Measurements from ENCODE around the gene FREM3. TPM values are rescaled to one million over a fixed set of nuclear protein-coding genes. Genes with fewer than 3 reads are reported as not detected.
A peak's percentile ranks its signal among the peaks of the same experiment; 100 is the strongest.

Gene FREM3
- total and polyA plus RNA-seq, 12 donors: 0.01 to 0.25 (median 0.05) TPM; not detected in 6

- intact Hi-C loops (cut with DNase I): no loop called here
These were observed 114.4 kb downstream of the FREM3 start for GRCh38 chr4:143586080-143586479.

GRCh38 chr4:143585548-143585947, 114.9 kb downstream of the FREM3 start:
- TF ChIP-seq CTCF (IDR thresholded peaks at IDR 0.05): no peak
- peaks cover 0 to 16% (median 0%) of the 10 kb centered on the region in 9 donors for H3K4me1 ChIP-seq
- WGBS, 2 donors: 94 to 95% methylated on average over 6 of the region's 6 CpGs
- no peak for DNase-seq
- no peak overlapping the region for H3K4me3 ChIP-seq
- intact Hi-C loops (cut with DNase I): no loop called here
- H3K9me3 ChIP-seq: peaks cover 0 to 24% (median 0%) of the 10 kb centered on the region in 11 donors
- no peak for ATAC-seq
- H3K27ac ChIP-seq: peak overlapping the region in 5 of 10 donors; percentile 11 to 72 (median 42)
- no peaks in the 10 kb centered on the region for H3K36me3 ChIP-seq
- H3K27me3 ChIP-seq: no peaks in the 10 kb centered on the region

More at GRCh38 chr4:143586080-143586479, 114.4 kb downstream of the FREM3 start:
- peak in 7 of 8 donors; percentile 58 to 81 (median 65) for ATAC-seq
- Histone ChIP-seq H3K4me1 (peaks cover 0 to 16% (median 0%) of the 10 kb centered on the region in 9 donors), H3K27me3 (no peaks in the 10 kb centered on the region), H3K27ac (peak overlapping the region in 6 of 10 donors; percentile 11 to 72 (median 50)), H3K9me3 (peaks cover 0 to 24% (median 0%) of the 10 kb centered on the region in 11 donors), H3K4me3 (no peak overlapping the region), H3K36me3 (no peaks in the 10 kb centered on the region)
- DNase-seq: no peak
- no peak for TF ChIP-seq CTCF (IDR thresholded peaks at IDR 0.05)

- Histone ChIP-seq H3K4me1 (peaks cover 0 to 16% (median 0%) of the 10 kb centered on the region in 9 donors), H3K36me3 (no peaks in the 10 kb centered on the region), H3K4me3 (no peak overlapping the region), H3K9me3 (peaks cover 0 to 24% (median 0%) of the 10 kb centered on the region in 11 donors), H3K27ac (no peak overlapping the region), H3K27me3 (no peaks in the 10 kb centered on the region)
- peak in 3 of 9 donors; percentile 10 to 21 (median 15) for TF ChIP-seq CTCF (IDR thresholded peaks at IDR 0.05)
- ATAC-seq (peak in 3 of 8 donors; percentile 27 to 39 (median 38)), DNase-seq (no peak)
- 65 to 66% methylated on average over 3 of the region's 3 CpGs for WGBS, 2 donors
- intact Hi-C loops (cut with DNase I): no loop called here
These were observed 119.0 kb downstream of the FREM3 start for GRCh38 chr4:143581331-143581946.

GRCh38 chr4:143575331-143575730, 125.1 kb downstream of the FREM3 start:
- Histone ChIP-seq H3K27ac (no peak overlapping the region), H3K9me3 (no peaks in the 10 kb centered on the region), H3K4me1 (no peaks in the 10 kb centered on the region), H3K36me3 (no peaks in the 10 kb centered on the region), H3K4me3 (no peak overlapping the region), H3K27me3 (no peaks in the 10 kb centered on the region)
- TF ChIP-seq CTCF (IDR thresholded peaks at IDR 0.05): no peak
- DNase-seq (no peak), ATAC-seq (no peak)
- intact Hi-C loops (cut with DNase I): no loop called here

Measured in heart right ventricle (tissue), 16 donors.